Measurements from ENCODE around the gene BLTP3B. TPM values are rescaled to one million over a fixed set of nuclear protein-coding genes. Genes with fewer than 3 reads are reported as not detected.
A peak's percentile ranks its signal among the peaks of the same experiment; 100 is the strongest.
"Not testable (repeated sequence)": the region's sequence is repeated elsewhere in the genome, so short reads cannot be mapped to it uniquely, and the experiment has no call there.

Gene BLTP3B, protein sequence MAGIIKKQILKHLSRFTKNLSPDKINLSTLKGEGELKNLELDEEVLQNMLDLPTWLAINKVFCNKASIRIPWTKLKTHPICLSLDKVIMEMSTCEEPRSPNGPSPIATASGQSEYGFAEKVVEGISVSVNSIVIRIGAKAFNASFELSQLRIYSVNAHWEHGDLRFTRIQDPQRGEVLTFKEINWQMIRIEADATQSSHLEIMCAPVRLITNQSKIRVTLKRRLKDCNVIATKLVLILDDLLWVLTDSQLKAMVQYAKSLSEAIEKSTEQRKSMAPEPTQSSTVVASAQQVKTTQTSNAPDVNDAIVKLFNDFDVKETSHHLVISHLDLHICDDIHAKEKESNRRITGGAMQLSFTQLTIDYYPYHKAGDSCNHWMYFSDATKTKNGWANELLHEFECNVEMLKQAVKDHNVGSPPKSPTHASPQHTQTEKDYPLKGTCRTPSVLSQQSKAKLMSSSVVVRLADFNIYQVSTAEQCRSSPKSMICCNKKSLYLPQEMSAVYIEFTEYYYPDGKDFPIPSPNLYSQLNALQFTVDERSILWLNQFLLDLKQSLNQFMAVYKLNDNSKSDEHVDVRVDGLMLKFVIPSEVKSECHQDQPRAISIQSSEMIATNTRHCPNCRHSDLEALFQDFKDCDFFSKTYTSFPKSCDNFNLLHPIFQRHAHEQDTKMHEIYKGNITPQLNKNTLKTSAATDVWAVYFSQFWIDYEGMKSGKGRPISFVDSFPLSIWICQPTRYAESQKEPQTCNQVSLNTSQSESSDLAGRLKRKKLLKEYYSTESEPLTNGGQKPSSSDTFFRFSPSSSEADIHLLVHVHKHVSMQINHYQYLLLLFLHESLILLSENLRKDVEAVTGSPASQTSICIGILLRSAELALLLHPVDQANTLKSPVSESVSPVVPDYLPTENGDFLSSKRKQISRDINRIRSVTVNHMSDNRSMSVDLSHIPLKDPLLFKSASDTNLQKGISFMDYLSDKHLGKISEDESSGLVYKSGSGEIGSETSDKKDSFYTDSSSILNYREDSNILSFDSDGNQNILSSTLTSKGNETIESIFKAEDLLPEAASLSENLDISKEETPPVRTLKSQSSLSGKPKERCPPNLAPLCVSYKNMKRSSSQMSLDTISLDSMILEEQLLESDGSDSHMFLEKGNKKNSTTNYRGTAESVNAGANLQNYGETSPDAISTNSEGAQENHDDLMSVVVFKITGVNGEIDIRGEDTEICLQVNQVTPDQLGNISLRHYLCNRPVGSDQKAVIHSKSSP (N-terminal part only)
- 10 to 100 TPM; 29.1 to 40.6 TPM for total RNA-seq
- polyA plus RNA-seq (2013, experiment 1 of 2) = 19.4 TPM
- polyA plus RNA-seq (2013, experiment 2 of 2) = 18.8 TPM
- long read RNA-seq, experiment 1, partial matches to known transcripts = 4 of 6 reads
- long read RNA-seq, experiment 1, other reads (novel, unspliced or antisense) = 1 of 6 reads
- long read RNA-seq, experiment 2, full-length matches to known transcripts = 37 of 72 reads
- long read RNA-seq, experiment 2, partial matches to known transcripts = 16 of 72 reads
- long read RNA-seq, experiment 2, other reads (novel, unspliced or antisense) = 19 of 72 reads
- long read RNA-seq, experiment 3, full-length matches to known transcripts = 30 of 134 reads
- long read RNA-seq, experiment 3, partial matches to known transcripts = 80 of 134 reads
- long read RNA-seq, experiment 3, other reads (novel, unspliced or antisense) = 24 of 134 reads
- long read RNA-seq, experiment 4, full-length matches to known transcripts = 3 of 6 reads
- long read RNA-seq, experiment 4, partial matches to known transcripts = 2 of 6 reads
- long read RNA-seq, experiment 4, other reads (novel, unspliced or antisense) = 1 of 6 reads

DNA sequence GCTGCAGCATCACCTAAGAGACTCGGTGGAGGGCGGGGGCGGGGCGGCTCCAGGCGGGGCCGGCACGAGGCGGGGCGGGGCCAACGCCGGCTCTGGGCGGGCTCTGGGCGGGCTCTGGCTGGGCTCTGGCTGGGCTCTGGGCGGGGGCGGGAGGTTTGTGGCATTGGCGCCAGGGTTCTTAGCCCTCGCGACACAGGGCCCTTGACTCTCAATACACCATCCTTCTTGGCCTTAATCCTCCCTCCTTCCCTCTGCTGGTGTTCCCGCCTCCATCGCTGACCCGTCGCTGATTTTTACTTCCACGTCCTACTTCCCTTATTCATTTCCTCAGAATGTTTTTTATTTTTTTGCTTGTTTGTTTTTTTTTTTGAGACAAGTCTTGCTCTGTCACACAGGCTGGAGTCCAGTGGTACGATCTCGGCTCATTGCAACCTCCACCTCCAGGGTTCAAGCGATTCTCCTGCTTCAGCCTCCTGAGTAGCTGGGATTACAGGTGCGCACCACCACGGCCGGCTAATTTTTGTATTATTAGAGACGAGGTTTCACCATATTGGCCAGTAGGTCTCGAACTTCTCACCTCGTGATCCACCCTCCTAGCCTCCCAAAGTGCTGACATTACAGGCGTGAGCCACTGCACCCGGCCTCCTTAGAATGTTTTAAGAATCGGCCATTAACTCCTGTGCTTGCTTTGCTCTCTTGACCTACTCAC, at the start of gene BLTP3B:
TSS of gene BLTP3B (minus strand) at position 24 of the 709 bp plus-strand sequence. CDS start 239 bp downstream, outside the sequence.
- Histone ChIP-seq H3K4me3 (ENCODE audit: low read length) (peak within 1 kb of the TSS; percentile 89), H3K4me1 (ENCODE audit: control insufficient read depth, insufficient read depth, low read length) (peaks cover 4% of the 10 kb centered on the region), H3K27ac (ENCODE audit: low read depth, low read length) (peak within 1 kb of the TSS; percentile 92), H3K9ac (ENCODE audit: extremely low read depth, low read length, poor library complexity, severe bottlenecking) (peak within 1 kb of the TSS; percentile 90), H3K9me3 (ENCODE audit: control insufficient read depth, low read length) (peaks cover 44% of the 10 kb centered on the region), H3K36me3 (ENCODE audit: control insufficient read depth, insufficient read depth, low read length) (peaks cover 9% of the 10 kb centered on the region), H3K27me3 (ENCODE audit: control insufficient read depth, insufficient read depth, low read length, poor library complexity, severe bottlenecking) (no peaks in the 10 kb centered on the region)
- TF ChIP-seq, protein P1, sequence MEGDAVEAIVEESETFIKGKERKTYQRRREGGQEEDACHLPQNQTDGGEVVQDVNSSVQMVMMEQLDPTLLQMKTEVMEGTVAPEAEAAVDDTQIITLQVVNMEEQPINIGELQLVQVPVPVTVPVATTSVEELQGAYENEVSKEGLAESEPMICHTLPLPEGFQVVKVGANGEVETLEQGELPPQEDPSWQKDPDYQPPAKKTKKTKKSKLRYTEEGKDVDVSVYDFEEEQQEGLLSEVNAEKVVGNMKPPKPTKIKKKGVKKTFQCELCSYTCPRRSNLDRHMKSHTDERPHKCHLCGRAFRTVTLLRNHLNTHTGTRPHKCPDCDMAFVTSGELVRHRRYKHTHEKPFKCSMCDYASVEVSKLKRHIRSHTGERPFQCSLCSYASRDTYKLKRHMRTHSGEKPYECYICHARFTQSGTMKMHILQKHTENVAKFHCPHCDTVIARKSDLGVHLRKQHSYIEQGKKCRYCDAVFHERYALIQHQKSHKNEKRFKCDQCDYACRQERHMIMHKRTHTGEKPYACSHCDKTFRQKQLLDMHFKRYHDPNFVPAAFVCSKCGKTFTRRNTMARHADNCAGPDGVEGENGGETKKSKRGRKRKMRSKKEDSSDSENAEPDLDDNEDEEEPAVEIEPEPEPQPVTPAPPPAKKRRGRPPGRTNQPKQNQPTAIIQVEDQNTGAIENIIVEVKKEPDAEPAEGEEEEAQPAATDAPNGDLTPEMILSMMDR (conservative IDR thresholded peaks at IDR 0.05) = no peak
- no peaks in the 10 kb centered on the region for H3K27me3 Mint-ChIP-seq (ENCODE audit: insufficient read depth)
- peak within 1 kb of the TSS; percentile 98 for H3K27ac Mint-ChIP-seq
- H3K36me3 Mint-ChIP-seq (ENCODE audit: low read depth) = peaks cover 14% of the 10 kb centered on the region
- peak; percentile 100 for DNase-seq
- 33 to 43% methylated on average over 21 to 35 of the region's 35 CpGs for WGBS, 2 experiments (ENCODE audit: insufficient coverage in 1 of 2, insufficient read length in 1 of 2)
- peaks cover 27% of the 10 kb centered on the region for H3K9me3 Mint-ChIP-seq
- peak within 1 kb of the TSS; percentile 80 for H3K4me3 Mint-ChIP-seq
- H3K4me1 Mint-ChIP-seq = peaks cover 17% of the 10 kb centered on the region

DNA sequence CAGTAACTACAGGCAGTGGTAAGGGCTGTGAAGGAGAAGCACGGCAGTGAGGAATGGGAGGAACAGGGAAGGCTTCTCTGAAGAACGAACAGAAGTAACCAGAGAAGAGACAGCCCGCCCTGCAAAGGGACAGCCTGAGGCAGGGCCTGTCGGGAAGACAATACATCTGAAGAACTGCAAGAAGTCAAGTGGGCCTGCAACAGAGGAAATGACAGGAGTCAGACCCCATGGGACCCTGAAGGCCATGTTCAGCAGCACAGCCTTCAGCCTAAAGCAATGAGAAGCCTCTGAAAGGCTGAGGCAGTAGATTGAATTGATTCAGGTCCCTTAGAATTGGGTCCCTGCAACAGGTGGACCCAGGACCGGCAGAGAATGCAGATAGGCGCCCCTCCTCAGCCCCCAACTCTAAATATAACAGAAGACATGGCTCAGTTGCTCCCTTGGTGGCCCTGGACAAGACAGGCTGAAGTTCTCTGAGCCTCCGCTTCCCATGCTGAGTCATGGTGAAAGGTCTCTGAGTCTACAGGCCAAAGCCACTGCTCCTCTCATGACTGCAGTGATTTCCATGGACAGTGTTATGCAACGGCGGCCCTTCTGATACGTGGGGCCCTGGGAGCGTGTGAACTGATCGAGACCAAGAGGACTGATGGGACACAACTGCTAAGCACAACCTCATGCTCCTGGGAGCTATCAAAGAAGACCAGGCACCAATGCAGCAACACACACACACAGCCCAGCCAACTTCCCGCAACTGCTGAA, 47.1 kb upstream of the BLTP3B start:
- Histone ChIP-seq H3K4me3 (ENCODE audit: low read length) (no peak overlapping the region), H3K9me3 (ENCODE audit: control insufficient read depth, low read length) (no peaks in the 10 kb centered on the region), H3K9ac (ENCODE audit: extremely low read depth, low read length, poor library complexity, severe bottlenecking) (no peak overlapping the region), H3K4me1 (ENCODE audit: control insufficient read depth, insufficient read depth, low read length) (peaks cover 7% of the 10 kb centered on the region), H3K27me3 (ENCODE audit: control insufficient read depth, insufficient read depth, low read length, poor library complexity, severe bottlenecking) (no peaks in the 10 kb centered on the region), H3K36me3 (ENCODE audit: control insufficient read depth, insufficient read depth, low read length) (peaks cover 5% of the 10 kb centered on the region), H3K27ac (ENCODE audit: low read depth, low read length) (no peak overlapping the region)
- peaks cover 6% of the 10 kb centered on the region for H3K4me1 Mint-ChIP-seq
- peak overlapping the region; percentile 75 for H3K27ac Mint-ChIP-seq
- H3K27me3 Mint-ChIP-seq (ENCODE audit: insufficient read depth) = no peaks in the 10 kb centered on the region
- H3K36me3 Mint-ChIP-seq (ENCODE audit: low read depth) = peaks cover 33% of the 10 kb centered on the region
- no peaks in the 10 kb centered on the region for H3K9me3 Mint-ChIP-seq
- H3K4me3 Mint-ChIP-seq = no peak overlapping the region
- no peak for DNase-seq
- 93 to 96% methylated on average over 4 to 13 of the region's 13 CpGs for WGBS, 2 experiments (ENCODE audit: insufficient coverage in 1 of 2, insufficient read length in 1 of 2)
- TF ChIP-seq, protein P1 (conservative IDR thresholded peaks at IDR 0.05) = no peak

DNA sequence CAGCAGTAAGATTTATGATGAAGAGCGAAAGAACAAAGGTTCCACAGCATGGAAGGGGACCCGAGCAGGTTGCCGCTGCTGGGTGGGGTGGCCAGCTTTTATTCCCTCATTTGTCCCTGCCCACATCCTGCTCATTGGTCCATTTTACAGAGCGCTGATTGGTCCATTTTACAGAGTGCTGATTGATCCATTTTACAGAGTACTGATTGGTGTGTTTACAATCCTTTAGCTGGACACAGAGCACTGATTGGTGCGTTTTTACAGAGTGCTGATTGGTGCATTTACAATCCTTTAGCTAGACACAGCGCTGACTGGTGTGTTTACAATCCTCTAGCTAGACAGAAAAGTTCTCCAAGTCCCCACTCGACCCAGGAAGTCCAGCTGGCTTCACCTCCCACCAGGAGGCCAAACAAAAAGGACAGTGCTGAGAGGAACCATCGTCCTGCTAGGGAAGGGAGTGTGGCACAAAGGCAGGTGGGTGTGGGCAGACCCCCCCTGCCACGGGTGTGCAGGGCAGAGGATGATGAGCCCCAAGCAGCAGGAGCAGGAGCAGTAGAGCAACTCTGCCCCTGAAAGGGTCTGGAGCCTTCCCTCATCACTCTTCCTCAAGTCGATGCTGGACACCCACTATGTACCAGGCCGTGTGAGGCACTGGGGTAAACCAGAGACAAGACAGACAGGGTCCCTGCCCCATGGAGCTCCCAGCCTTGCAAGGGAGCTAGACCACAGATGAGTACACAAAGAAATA, 46.4 kb upstream of the BLTP3B start:
- not testable (repeated sequence) for H3K36me3 ChIP-seq (ENCODE audit: control insufficient read depth, insufficient read depth, low read length); H3K9me3 ChIP-seq (ENCODE audit: control insufficient read depth, low read length); H3K27me3 Mint-ChIP-seq (ENCODE audit: insufficient read depth); H3K27me3 ChIP-seq (ENCODE audit: control insufficient read depth, insufficient read depth, low read length, poor library complexity, severe bottlenecking); H3K4me1 ChIP-seq (ENCODE audit: control insufficient read depth, insufficient read depth, low read length); DNase-seq; H3K4me3 ChIP-seq (ENCODE audit: low read length); H3K4me1 Mint-ChIP-seq; H3K4me3 Mint-ChIP-seq; H3K27ac ChIP-seq (ENCODE audit: low read depth, low read length); H3K9me3 Mint-ChIP-seq; H3K9ac ChIP-seq (ENCODE audit: extremely low read depth, low read length, poor library complexity, severe bottlenecking)
- Mint-ChIP-seq H3K27ac (peak overlapping the region; percentile 4), H3K36me3 (ENCODE audit: low read depth) (peaks cover 25% of the 10 kb centered on the region)
- WGBS, 2 experiments (ENCODE audit: insufficient coverage in 1 of 2, insufficient read length in 1 of 2) = 92 to 95% methylated on average over 2 to 11 of the region's 11 CpGs

Measured in endodermal cell (in vitro differentiated cells).